ENCODE data around the gene TAPBP.

Gene TAPBP

DNA sequence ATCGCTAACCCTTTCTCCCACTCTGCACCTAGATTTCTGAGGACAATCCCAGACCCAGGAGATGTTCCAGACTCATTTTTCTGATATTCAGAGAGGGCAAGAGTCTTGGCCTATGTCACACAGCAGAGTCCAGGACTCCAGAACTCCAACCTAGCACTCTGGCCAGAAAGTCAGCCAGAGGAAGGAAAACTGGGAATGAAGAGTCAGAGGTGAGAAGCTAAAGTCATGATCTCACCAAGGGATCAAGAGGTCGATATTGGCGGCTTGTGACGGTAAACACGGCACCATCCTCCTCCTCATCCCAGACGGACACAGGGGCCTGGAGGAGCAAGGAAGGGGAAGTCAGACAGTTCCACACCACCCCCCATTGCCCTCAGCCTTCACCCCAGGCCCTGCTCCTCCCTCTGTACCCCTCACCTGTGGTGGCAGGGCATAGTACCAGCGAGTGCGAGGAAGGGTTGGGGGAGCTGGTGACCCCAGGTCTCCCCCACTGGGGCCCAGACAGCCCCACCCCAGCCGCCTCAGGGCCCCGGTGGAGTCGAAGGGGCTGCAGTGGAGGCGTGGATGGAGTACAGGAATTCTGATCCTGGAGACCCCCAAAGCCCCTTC is 17.0 kb downstream of the TAPBP start:
- in situ Hi-C loops (cut with MboI; ENCODE audit: low pct_unique_long_range_greater_than_20kb, low sequenced_read_pairs, unreplicated experiment) = no loop called here
- TF ChIP-seq, protein P1, sequence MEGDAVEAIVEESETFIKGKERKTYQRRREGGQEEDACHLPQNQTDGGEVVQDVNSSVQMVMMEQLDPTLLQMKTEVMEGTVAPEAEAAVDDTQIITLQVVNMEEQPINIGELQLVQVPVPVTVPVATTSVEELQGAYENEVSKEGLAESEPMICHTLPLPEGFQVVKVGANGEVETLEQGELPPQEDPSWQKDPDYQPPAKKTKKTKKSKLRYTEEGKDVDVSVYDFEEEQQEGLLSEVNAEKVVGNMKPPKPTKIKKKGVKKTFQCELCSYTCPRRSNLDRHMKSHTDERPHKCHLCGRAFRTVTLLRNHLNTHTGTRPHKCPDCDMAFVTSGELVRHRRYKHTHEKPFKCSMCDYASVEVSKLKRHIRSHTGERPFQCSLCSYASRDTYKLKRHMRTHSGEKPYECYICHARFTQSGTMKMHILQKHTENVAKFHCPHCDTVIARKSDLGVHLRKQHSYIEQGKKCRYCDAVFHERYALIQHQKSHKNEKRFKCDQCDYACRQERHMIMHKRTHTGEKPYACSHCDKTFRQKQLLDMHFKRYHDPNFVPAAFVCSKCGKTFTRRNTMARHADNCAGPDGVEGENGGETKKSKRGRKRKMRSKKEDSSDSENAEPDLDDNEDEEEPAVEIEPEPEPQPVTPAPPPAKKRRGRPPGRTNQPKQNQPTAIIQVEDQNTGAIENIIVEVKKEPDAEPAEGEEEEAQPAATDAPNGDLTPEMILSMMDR (IDR thresholded peaks at IDR 0.05; ENCODE audit: extremely low read depth, insufficient read depth, missing control alignments) = no peak
- no peak for DNase-seq (ENCODE audit: low spot score)

GRCh38 chr6:33295621-33296369 is 18.1 kb downstream of the TAPBP start:
- in situ Hi-C loops (cut with MboI; ENCODE audit: low pct_unique_long_range_greater_than_20kb, low sequenced_read_pairs, unreplicated experiment) = no loop called here

GRCh38 chr6:33294086-33294823 is 19.6 kb downstream of the TAPBP start:
- in situ Hi-C loops (cut with MboI; ENCODE audit: low pct_unique_long_range_greater_than_20kb, low sequenced_read_pairs, unreplicated experiment) = no loop called here
- TF ChIP-seq, protein P1 (IDR thresholded peaks at IDR 0.05; ENCODE audit: extremely low read depth, insufficient read depth, missing control alignments) = no peak
- DNase-seq (ENCODE audit: low spot score) = no peak

More at GRCh38 chr6:33295621-33296369, 18.1 kb downstream of the TAPBP start:
- DNase-seq (ENCODE audit: low spot score) = no peak
- TF ChIP-seq, protein P1 (IDR thresholded peaks at IDR 0.05; ENCODE audit: extremely low read depth, insufficient read depth, missing control alignments) = no peak

DNA sequence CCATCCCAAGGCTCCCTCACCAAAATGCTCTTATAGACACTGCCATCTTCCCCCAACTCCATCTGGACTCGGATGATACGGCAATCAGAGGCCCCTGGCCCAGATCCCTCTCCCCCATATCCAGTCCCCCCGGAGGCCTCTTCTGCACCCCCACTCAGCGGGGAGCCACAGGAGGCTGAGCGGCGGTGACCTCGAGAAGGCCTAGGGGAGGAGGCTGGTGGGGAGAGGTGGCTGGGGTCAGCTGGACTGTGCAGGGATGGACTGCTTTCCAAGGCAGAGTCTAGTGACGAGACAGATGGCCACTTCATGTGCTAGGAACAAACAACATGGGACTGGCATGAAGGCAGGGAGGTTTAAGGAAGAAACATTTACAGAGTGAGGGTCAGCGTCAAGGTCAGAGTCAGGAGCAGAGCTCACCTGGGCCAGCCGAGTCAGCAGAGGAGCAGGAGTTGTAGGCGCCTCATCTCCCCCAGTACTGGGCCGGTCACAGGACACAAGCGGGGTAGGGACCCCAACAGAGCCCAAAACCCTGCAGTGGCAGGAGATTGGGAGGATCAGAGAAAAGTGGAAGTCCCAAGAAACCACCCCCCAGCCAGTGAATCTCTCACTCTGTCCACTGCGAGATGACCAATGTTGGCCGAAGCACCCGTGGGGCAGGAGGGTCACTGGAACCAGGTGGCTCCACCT is 20.7 kb downstream of the TAPBP start:
- in situ Hi-C loops (cut with MboI; ENCODE audit: low pct_unique_long_range_greater_than_20kb, low sequenced_read_pairs, unreplicated experiment) = no loop called here

DNA sequence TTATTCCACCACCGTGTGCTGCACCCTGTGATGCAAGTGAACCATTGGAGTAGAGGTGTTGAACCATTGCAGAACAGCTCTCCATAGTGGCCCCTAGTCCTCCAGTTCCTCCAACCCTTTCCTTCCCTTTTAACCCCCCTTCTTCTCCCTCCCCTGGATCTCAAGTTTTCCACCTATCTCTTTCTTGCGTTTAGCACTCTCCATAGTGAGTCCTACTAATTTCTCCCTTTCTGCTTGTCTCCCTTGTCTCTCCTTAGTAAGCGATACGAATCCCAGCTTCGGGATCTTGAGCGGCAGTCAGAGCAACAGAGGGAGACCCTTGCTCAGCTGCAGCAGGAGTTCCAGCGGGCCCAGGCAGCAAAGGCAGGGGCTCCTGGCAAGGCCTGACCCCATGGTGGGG is 23.4 kb downstream of the TAPBP start:
- TF ChIP-seq, protein P1 (IDR thresholded peaks at IDR 0.05; ENCODE audit: extremely low read depth, insufficient read depth, missing control alignments) = no peak
- in situ Hi-C loops (cut with MboI; ENCODE audit: low pct_unique_long_range_greater_than_20kb, low sequenced_read_pairs, unreplicated experiment) = no loop called here
- DNase-seq (ENCODE audit: low spot score) = no peak

More for the DNA sequence above, 20.7 kb downstream of the TAPBP start:
- DNase-seq (ENCODE audit: low spot score) = no peak
- TF ChIP-seq, protein P1 (IDR thresholded peaks at IDR 0.05; ENCODE audit: extremely low read depth, insufficient read depth, missing control alignments) = no peak

DNA sequence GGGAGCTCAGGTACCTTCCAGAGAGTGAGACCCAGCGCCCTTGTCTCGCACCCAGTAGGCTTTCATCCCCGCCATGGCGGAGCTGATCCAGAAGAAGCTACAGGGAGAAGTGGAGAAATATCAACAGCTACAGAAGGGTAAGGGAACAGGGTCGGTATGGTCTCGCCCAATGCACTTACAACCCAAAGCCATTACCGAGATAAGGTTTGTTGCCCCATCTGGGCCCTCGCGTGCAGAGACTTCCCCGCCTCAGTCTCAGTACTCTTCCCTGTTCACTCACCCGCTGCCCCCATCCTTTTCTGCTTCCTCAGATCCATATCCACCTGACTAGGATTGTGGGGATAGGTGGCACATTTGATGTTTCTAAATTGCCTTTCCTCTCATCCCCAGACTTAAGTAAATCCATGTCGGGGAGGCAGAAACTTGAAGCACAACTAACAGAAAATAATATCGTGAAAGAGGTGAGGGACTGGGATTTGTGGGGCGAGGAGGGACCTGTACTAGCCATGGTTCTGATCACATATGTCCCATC is 24.0 kb downstream of the TAPBP start:
- DNase-seq (ENCODE audit: low spot score) = no peak
- in situ Hi-C loops (cut with MboI; ENCODE audit: low pct_unique_long_range_greater_than_20kb, low sequenced_read_pairs, unreplicated experiment) = no loop called here
- TF ChIP-seq, protein P1 (IDR thresholded peaks at IDR 0.05; ENCODE audit: extremely low read depth, insufficient read depth, missing control alignments) = no peak

Measured in GM13977 (cell line).